Inflammatory macrophage treated with lipopolysaccharide for 4 hours (primary cell): ENCODE results near the gene OBP2A.
"Not testable (repeated sequence)": the region's sequence is repeated elsewhere in the genome, so short reads cannot be mapped to it uniquely, and the experiment has no call there.

Experiments
- DNase-seq: peaks from one replicate; pipeline ENCODE4 v3.0.0-alpha.2; 2020

Gene OBP2A

GRCh38 chr9:135545646-135546176 is at the start of gene OBP2A:
Gene OBP2A, plus strand, starts transcription at chr9:135546126. Its CDS starts 55 bp downstream, at chr9:135546181.
- not testable (repeated sequence) for DNase-seq

- no peak for DNase-seq
These were observed 47.4 kb upstream of the OBP2A start for GRCh38 chr9:135498381-135499126.

GRCh38 chr9:135499326-135500070 is 46.4 kb upstream of the OBP2A start:
- peak; percentile 91 for DNase-seq

GRCh38 chr9:135500071-135500524 is 45.8 kb upstream of the OBP2A start:
- DNase-seq, result no peak

GRCh38 chr9:135500525-135501260 is 45.2 kb upstream of the OBP2A start, which contains the start of gene MRPS2:
Gene MRPS2, plus strand, starts transcription at chr9:135500682. Its CDS starts 29 bp downstream, at chr9:135500711.
- DNase-seq, result peak; percentile 91

- DNase-seq, result no peak
These were observed 44.4 kb upstream of the OBP2A start for GRCh38 chr9:135501261-135502167.

- DNase-seq, result no peak
These were observed 43.6 kb upstream of the OBP2A start for GRCh38 chr9:135502168-135502872.

GRCh38 chr9:135502873-135503321 is 43.0 kb upstream of the OBP2A start:
- DNase-seq, result no peak

- DNase-seq, result no peak
These were observed 42.3 kb upstream of the OBP2A start for GRCh38 chr9:135503371-135504261.

- DNase-seq, result peak; percentile 58
These were observed 41.4 kb upstream of the OBP2A start for GRCh38 chr9:135504262-135505243.

- no peak for DNase-seq
These were observed 40.3 kb upstream of the OBP2A start for GRCh38 chr9:135505406-135506187.

GRCh38 chr9:135506327-135507103 is 39.4 kb upstream of the OBP2A start:
- DNase-seq, result no peak

- no peak for DNase-seq
These were observed 38.6 kb upstream of the OBP2A start for GRCh38 chr9:135507104-135508035.

GRCh38 chr9:135508211-135508820 is 37.6 kb upstream of the OBP2A start:
- DNase-seq, result no peak

GRCh38 chr9:135509458-135509857 is 36.5 kb upstream of the OBP2A start:
- no peak for DNase-seq

GRCh38 chr9:135512241-135512603 is 33.7 kb upstream of the OBP2A start:
- no peak for DNase-seq
